A549 (cell line): ENCODE measurements around the gene FBXO21.

Experiments
- CTCF ChIP-seq: fragments of >200 bp; sonication (Bioruptor Twin); formaldehyde crosslinking; IDR thresholded peaks from 3 replicates; pipeline ENCODE4 v1.5.1; 2016
- FOSL2 ChIP-seq, 2 experiments: fragments of 450-650 bp in 1 of 2; fragments of >200 bp in 1 of 2; sonication (Bioruptor Twin) in 1 of 2; formaldehyde crosslinking; IDR thresholded peaks; 2 replicates each; pipeline versions ENCODE4 v1.5.0 to v1.6.1; 2016 to 2020; ENCODE audit warnings: mild to moderate bottlenecking in 1 of 2, moderate library complexity in 1 of 2
- MYC ChIP-seq: IDR thresholded peaks from 2 replicates; pipeline ENCODE4 v1.6.1; 2012; ENCODE audit warnings: mild to moderate bottlenecking, inconsistent platforms, low read length, improper control_type of control experiment, borderline replicate concordance
- NR3C1 ChIP-seq: fragments of >200 bp; sonication (Bioruptor Twin); formaldehyde crosslinking; IDR thresholded peaks from 3 replicates; pipeline ENCODE4 v1.6.1; 2017
- RAD21 ChIP-seq, 2 experiments: fragments of >200 bp in 1 of 2; sonication (Bioruptor Twin) in 1 of 2; formaldehyde crosslinking in 1 of 2; IDR thresholded peaks in 1 of 2; conservative IDR thresholded peaks in 1 of 2; 2 replicates in 1 of 2; 3 replicates in 1 of 2; pipeline ENCODE4 v1.6.1; 2012 to 2018; ENCODE audit warnings: inconsistent platforms in 1 of 2
- RNF2 ChIP-seq: fragments of 200-600 bp; sonication (generic); IDR thresholded peaks from 2 replicates; pipeline ENCODE4 v1.6.1; 2016; ENCODE audit warnings: low read depth, mild to moderate bottlenecking, antibody characterized with exemption, moderate library complexity, borderline replicate concordance
- ZFP36 ChIP-seq: fragments of 450-650 bp; IDR thresholded peaks from 2 replicates; pipeline ENCODE4 v1.6.1; 2014; ENCODE audit warnings: borderline replicate concordance; ENCODE audit not compliant: partially characterized antibody

DNA sequence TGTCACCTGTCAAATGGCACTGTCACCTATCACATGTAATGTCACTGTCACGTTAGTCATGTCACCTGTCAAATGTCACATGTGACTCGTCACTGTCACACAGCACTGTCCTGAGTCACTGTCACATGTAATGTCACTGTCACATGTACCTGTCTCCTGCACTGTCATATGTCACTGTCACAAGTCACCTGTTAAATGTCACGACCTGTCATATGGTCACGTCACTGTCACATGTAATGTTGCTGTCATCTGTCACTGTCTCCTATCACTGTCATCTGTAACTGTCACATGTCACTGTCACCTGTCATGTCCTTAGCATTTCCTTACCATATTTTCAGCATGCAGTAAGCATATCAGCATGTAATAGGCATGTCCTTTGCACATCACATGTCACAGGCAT lies 63.9 kb downstream of the FBXO21 start:
- no peak for TF ChIP-seq CTCF
- no peak for TF ChIP-seq MYC
- no peak for TF ChIP-seq ZFP36
- no peak for TF ChIP-seq FOSL2 (IDR thresholded peaks at IDR 0.05)
- TF ChIP-seq FOSL2 (CRISPR knock-in tag; IDR thresholded peaks at IDR 0.05): no peak
- no peak for TF ChIP-seq NR3C1
- TF ChIP-seq RAD21 (conservative IDR thresholded peaks at IDR 0.05 in 1 of 2, IDR thresholded peaks at IDR 0.05 in 1 of 2): no peak
- TF ChIP-seq RNF2: no peak
